H54 (cell line): ENCODE results near the gene CCDC197.

ENCODE experiments used
- DNase-seq: peaks from one replicate; pipeline ENCODE4 v3.0.0; 2011; ENCODE audit warnings: low spot score, mixed read lengths; ENCODE audit not compliant: insufficient read length
- FAIRE-seq: peaks from 3 replicates; lab custom pipeline; 2011; peaks lifted over from hg19 to GRCh38; lab: Jason Lieb, UNC
- POLR2A ChIP-seq: IDR thresholded peaks from 2 replicates; pipeline ENCODE4 v1.6.1; 2011; ENCODE audit warnings: low read depth, mild to moderate bottlenecking, low read length

CCDC197 gene

GRCh38 chr14:93977790-93978581, 19.1 kb upstream of the CCDC197 start:
- no peak for TF ChIP-seq POLR2A
- DNase-seq (no peak), FAIRE-seq (no peak)

- TF ChIP-seq POLR2A, result no peak
- no peak for DNase-seq
- FAIRE-seq, result no peak
Measured at GRCh38 chr14:93978735-93979134, 18.4 kb upstream of the CCDC197 start.

GRCh38 chr14:93980456-93981201, 16.5 kb upstream of the CCDC197 start:
- no peak for TF ChIP-seq POLR2A
- DNase-seq (no peak), FAIRE-seq (no peak)

GRCh38 chr14:93981316-93982229, 15.5 kb upstream of the CCDC197 start:
- DNase-seq (no peak), FAIRE-seq (no peak)
- TF ChIP-seq POLR2A, result no peak

GRCh38 chr14:93982230-93983007, 14.7 kb upstream of the CCDC197 start:
- DNase-seq (no peak), FAIRE-seq (no peak)
- no peak for TF ChIP-seq POLR2A

GRCh38 chr14:93984070-93984469, 13.0 kb upstream of the CCDC197 start:
- DNase-seq, result peak; percentile 62
- no peak for FAIRE-seq
- no peak for TF ChIP-seq POLR2A

GRCh38 chr14:93984987-93985410, 12.1 kb upstream of the CCDC197 start:
- TF ChIP-seq POLR2A, result no peak
- FAIRE-seq (peak; percentile 87), DNase-seq (peak; percentile 72)

- FAIRE-seq, result no peak
- no peak for DNase-seq
- TF ChIP-seq POLR2A, result no peak
Measured at GRCh38 chr14:93986955-93987354, 10.1 kb upstream of the CCDC197 start.

GRCh38 chr14:93987376-93987775, 9.7 kb upstream of the CCDC197 start:
- no peak for TF ChIP-seq POLR2A
- no peak for FAIRE-seq
- DNase-seq, result no peak

- no peak for TF ChIP-seq POLR2A
- DNase-seq (no peak), FAIRE-seq (no peak)
Measured at GRCh38 chr14:93987815-93988476, 9.2 kb upstream of the CCDC197 start.

- FAIRE-seq (no peak), DNase-seq (no peak)
- TF ChIP-seq POLR2A, result no peak
Measured at GRCh38 chr14:93989939-93990338, 7.2 kb upstream of the CCDC197 start.

GRCh38 chr14:93991212-93991611, 5.9 kb upstream of the CCDC197 start:
- DNase-seq (no peak), FAIRE-seq (no peak)
- TF ChIP-seq POLR2A, result no peak

- no peak for TF ChIP-seq POLR2A
- no peak for FAIRE-seq
Measured at GRCh38 chr14:93991649-93992048, 5.5 kb upstream of the CCDC197 start.

More at GRCh38 chr14:93991649-93992048, 5.5 kb upstream of the CCDC197 start:
- no peak for DNase-seq
